HepG2 (cell line): ENCODE results near the gene SNX21. TPM values are rescaled to one million over a fixed set of nuclear protein-coding genes. Genes with fewer than 3 reads are reported as not detected.
A peak's percentile ranks its signal among the peaks of the same experiment; 100 is the strongest.

Source experiments
- CBFB ChIP-seq: sonication (generic); formaldehyde crosslinking; IDR thresholded peaks from 2 replicates; pipeline ENCODE4 v1.4.0; 2020; ENCODE audit warnings: missing genetic modification reagents
- DNMT3B ChIP-seq: conservative IDR thresholded peaks from 2 replicates; pipeline ENCODE4 v1.6.1; 2016; ENCODE audit warnings: missing biosample characterization, control low read depth
- ESRRA ChIP-seq: sonication (generic); formaldehyde crosslinking; IDR thresholded peaks from 2 replicates; pipeline ENCODE4 v1.5.1; 2020; ENCODE audit warnings: mild to moderate bottlenecking, low read depth, missing genetic modification reagents
- HNRNPK ChIP-seq: fragments of 200-400 bp; formaldehyde crosslinking; IDR thresholded peaks from 2 replicates; pipeline ENCODE4 v1.6.1; 2018; ENCODE audit warnings: low read length, low read depth, moderate library complexity, mild to moderate bottlenecking; ENCODE audit not compliant: poor library complexity, severe bottlenecking
- IRF9 ChIP-seq: sonication (generic); formaldehyde crosslinking; IDR thresholded peaks from 2 replicates; pipeline ENCODE4 v1.8.0; 2022; ENCODE audit warnings: missing genetic modification reagents, mild to moderate bottlenecking, borderline replicate concordance
- MNT ChIP-seq: fragments of 450-650 bp; IDR thresholded peaks from 2 replicates; pipeline ENCODE4 v1.6.1; 2016
- REXO4 ChIP-seq: sonication (generic); formaldehyde crosslinking; IDR thresholded peaks from 2 replicates; pipeline ENCODE4 v1.8.0; 2022; ENCODE audit warnings: missing genetic modification reagents, mild to moderate bottlenecking, borderline replicate concordance
- RNF2 ChIP-seq: fragments of 450-650 bp; conservative IDR thresholded peaks from 2 replicates; pipeline ENCODE4 v1.6.1; 2016; ENCODE audit warnings: low read depth
- SMC3 ChIP-seq: IDR thresholded peaks from 2 replicates; pipeline ENCODE4 v1.6.1; 2011; ENCODE audit warnings: low read length, improper control_type of control experiment
- TEAD3 ChIP-seq: optimal IDR thresholded peaks from 2 replicates; pipeline ENCODE3; 2016; ENCODE audit warnings: borderline replicate concordance
- ZBTB49 ChIP-seq: sonication (generic); formaldehyde crosslinking; IDR thresholded peaks from 2 replicates; pipeline ENCODE4 v1.4.0; 2020; ENCODE audit warnings: missing genetic modification reagents, borderline replicate concordance
- ZEB1 ChIP-seq: IDR thresholded peaks from 2 replicates; pipeline ENCODE4 v1.6.1; 2012; ENCODE audit warnings: mild to moderate bottlenecking, low read depth, inconsistent platforms; ENCODE audit not compliant: insufficient replicate concordance
- ZMYM3 ChIP-seq: sonication (generic); formaldehyde crosslinking; IDR thresholded peaks from 2 replicates; pipeline ENCODE4 v1.5.1; 2020; ENCODE audit warnings: mild to moderate bottlenecking, missing genetic modification reagents
- ZNF331 ChIP-seq: sonication (generic); formaldehyde crosslinking; IDR thresholded peaks from 2 replicates; pipeline ENCODE4 v1.4.0; 2020; ENCODE audit warnings: missing genetic modification reagents
- ZNF343 ChIP-seq: sonication (generic); formaldehyde crosslinking; IDR thresholded peaks from 2 replicates; pipeline ENCODE4 v1.4.0; 2020; ENCODE audit warnings: mild to moderate bottlenecking, missing genetic modification reagents
- ZNF432 ChIP-seq: sonication (generic); formaldehyde crosslinking; IDR thresholded peaks from 2 replicates; pipeline ENCODE4 v1.5.0; 2020; ENCODE audit warnings: missing genetic modification reagents, mild to moderate bottlenecking, borderline replicate concordance
- ZNF441 ChIP-seq: sonication (generic); formaldehyde crosslinking; IDR thresholded peaks from 2 replicates; pipeline ENCODE4 v1.7.0; 2021; ENCODE audit warnings: missing genetic modification reagents, borderline replicate concordance
- ZNF572 ChIP-seq: sonication (generic); formaldehyde crosslinking; IDR thresholded peaks from 2 replicates; pipeline ENCODE4 v1.5.1; 2020; ENCODE audit warnings: mild to moderate bottlenecking, missing genetic modification reagents
- ZNF781 ChIP-seq: sonication (generic); formaldehyde crosslinking; IDR thresholded peaks from 2 replicates; pipeline ENCODE4 v1.5.1; 2020; ENCODE audit warnings: borderline replicate concordance, mild to moderate bottlenecking, missing genetic modification reagents; ENCODE audit errors: not compliant biosample characterization
- ZNF782 ChIP-seq: sonication (generic); formaldehyde crosslinking; IDR thresholded peaks from 2 replicates; pipeline ENCODE4 v1.4.0; 2020; ENCODE audit warnings: missing genetic modification reagents, mild to moderate bottlenecking, borderline replicate concordance
- ZSCAN25 ChIP-seq: sonication (generic); formaldehyde crosslinking; IDR thresholded peaks from 2 replicates; pipeline ENCODE4 v1.8.0; 2022; ENCODE audit warnings: mild to moderate bottlenecking, missing genetic modification reagents
- polyA plus RNA-seq, 8 experiments: library from polyadenylated mRNA; depleted of rRNA in 3 of 8; stranded (reverse) in 7 of 8; unstranded in 1 of 8; fragments of >200 nt; fragmentation: Illumina TruSeq in 4 of 8; extraction: Trizol in 4 of 8; gene quantifications; 2 replicates each; pipeline versions ENCODE4 v1.2.1 to v1.2.3, GENCODE V29; 2011 to 2016; ENCODE audit warnings: low read depth in 4 of 8, missing spikeins in 1 of 8, mixed read lengths in 1 of 8; ENCODE audit not compliant: insufficient read depth in 1 of 8
- total RNA-seq, 5 experiments: library from RNA; depleted of rRNA; stranded (reverse); fragments of >200 nt; fragmentation: Illumina TruSeq; extraction: Trizol; gene quantifications; 2 replicates each; pipeline ENCODE4 v1.2.3, GENCODE V29; 2016; ENCODE audit warnings: low read depth in 1 of 5
- TF ChIP-seq, protein P1 (sequence below): sonication (generic); formaldehyde crosslinking; IDR thresholded peaks from 2 replicates; pipeline ENCODE4 v1.4.0; 2020; ENCODE audit warnings: missing genetic modification reagents

The SNX21 gene
- total and polyA plus RNA-seq, 2 of the 13 experiments (the other 11 are each of a cell fraction or from before 2014, with no cell fraction given) = 7.7 to 12.8 TPM

DNA sequence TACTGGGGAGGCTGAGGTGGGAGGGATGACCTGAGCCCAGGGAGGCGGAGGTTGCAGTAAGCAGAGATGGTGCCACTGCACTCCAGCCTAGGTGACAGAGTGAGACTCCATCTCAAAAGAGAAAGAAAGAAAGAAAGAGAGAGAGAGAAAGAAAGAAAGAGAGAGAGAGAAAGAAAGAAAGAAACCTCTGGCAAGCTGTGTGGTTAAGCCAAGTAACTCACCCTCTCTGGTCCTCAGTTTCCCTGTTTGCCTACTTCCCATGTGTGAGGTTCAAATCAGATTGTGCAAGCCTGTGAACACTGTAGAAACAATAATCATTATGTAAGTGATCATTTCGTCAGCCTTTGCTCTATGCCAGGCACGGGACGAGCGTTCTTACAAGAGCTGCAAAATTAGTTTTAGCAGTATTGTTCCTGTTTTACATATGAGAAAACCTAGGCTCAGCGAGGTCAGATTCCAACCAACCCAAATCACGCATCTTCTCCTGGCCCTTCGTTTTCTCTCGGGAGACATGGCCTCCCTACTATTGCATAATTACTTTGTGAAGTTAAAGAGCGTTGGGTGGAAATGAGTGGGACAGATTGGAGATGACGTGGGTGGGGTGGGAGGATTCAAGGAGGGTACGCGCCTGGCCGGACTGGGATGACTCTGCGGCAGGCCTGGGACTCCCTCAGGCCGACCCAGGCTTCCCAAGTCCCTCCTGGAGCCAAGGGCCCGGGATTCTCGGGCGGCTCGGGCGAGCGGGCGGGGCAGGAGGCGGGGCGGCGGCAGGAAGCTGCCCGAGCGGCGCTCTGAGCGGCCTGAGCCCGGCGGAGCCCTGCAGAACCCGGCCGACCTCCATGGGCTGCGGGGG, at the start of gene SNX21 (continued):
- TF ChIP-seq SMC3 (no peak; the same call in 1 of the 2 replicates), CBFB (CRISPR knock-in tag) (no peak), ZNF782 (CRISPR knock-in tag) (no peak), ESRRA (CRISPR knock-in tag) (no peak; the same call in 1 of the 2 replicates), ZNF331 (CRISPR knock-in tag) (0 out of 2 replicates have a peak, but pooled peaks have one; percentile 47), REXO4 (CRISPR knock-in tag) (no peak), ZBTB49 (CRISPR knock-in tag) (no peak), ZNF781 (CRISPR knock-in tag) (no peak), ZNF432 (CRISPR knock-in tag) (no peak), IRF9 (CRISPR knock-in tag) (no peak), RNF2 (no peak), ZNF572 (CRISPR knock-in tag) (no peak), ZNF441 (0 out of 2 replicates have a peak, but pooled peaks have one; percentile 8), MNT (no peak), TEAD3 (CRISPR knock-in tag) (peak; percentile 12), ZEB1 (no peak), DNMT3B (CRISPR knock-in tag) (peak; percentile 96), HNRNPK (peak; percentile 70), ZSCAN25 (CRISPR knock-in tag) (0 out of 2 replicates have a peak, but pooled peaks have one; percentile 16), ZMYM3 (peak; percentile 94), ZNF343 (CRISPR knock-in tag) (0 out of 2 replicates have a peak, but pooled peaks have one; percentile 18)
- TF ChIP-seq, protein P1, sequence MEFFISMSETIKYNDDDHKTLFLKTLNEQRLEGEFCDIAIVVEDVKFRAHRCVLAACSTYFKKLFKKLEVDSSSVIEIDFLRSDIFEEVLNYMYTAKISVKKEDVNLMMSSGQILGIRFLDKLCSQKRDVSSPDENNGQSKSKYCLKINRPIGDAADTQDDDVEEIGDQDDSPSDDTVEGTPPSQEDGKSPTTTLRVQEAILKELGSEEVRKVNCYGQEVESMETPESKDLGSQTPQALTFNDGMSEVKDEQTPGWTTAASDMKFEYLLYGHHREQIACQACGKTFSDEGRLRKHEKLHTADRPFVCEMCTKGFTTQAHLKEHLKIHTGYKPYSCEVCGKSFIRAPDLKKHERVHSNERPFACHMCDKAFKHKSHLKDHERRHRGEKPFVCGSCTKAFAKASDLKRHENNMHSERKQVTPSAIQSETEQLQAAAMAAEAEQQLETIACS (CRISPR knock-in tag) = 0 out of 2 replicates have a peak, but pooled peaks have one; percentile 22
